Measurements from ENCODE around the gene CEP135.
"Not testable (repeated sequence)": the region's sequence is repeated elsewhere in the genome, so short reads cannot be mapped to it uniquely, and the experiment has no call there.

Gene CEP135

GRCh38 chr4:55932511-55932910 is 16.2 kb upstream of the CEP135 start:
- TF ChIP-seq, protein P1, sequence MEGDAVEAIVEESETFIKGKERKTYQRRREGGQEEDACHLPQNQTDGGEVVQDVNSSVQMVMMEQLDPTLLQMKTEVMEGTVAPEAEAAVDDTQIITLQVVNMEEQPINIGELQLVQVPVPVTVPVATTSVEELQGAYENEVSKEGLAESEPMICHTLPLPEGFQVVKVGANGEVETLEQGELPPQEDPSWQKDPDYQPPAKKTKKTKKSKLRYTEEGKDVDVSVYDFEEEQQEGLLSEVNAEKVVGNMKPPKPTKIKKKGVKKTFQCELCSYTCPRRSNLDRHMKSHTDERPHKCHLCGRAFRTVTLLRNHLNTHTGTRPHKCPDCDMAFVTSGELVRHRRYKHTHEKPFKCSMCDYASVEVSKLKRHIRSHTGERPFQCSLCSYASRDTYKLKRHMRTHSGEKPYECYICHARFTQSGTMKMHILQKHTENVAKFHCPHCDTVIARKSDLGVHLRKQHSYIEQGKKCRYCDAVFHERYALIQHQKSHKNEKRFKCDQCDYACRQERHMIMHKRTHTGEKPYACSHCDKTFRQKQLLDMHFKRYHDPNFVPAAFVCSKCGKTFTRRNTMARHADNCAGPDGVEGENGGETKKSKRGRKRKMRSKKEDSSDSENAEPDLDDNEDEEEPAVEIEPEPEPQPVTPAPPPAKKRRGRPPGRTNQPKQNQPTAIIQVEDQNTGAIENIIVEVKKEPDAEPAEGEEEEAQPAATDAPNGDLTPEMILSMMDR (IDR thresholded peaks at IDR 0.05; ENCODE audit: low read depth, low read length), result no peak
- peaks cover 3% of the 10 kb centered on the region for H3K9me3 ChIP-seq (ENCODE audit: severe bottlenecking)
- no peak overlapping the region for H3K27ac ChIP-seq
- no peaks in the 10 kb centered on the region for H3K36me3 ChIP-seq
- no peak overlapping the region for H3K4me3 ChIP-seq (ENCODE audit: low read depth, low read length)
- DNase-seq, result no peak
- H3K27me3 ChIP-seq (ENCODE audit: insufficient read depth, low read depth, severe bottlenecking), result no peaks in the 10 kb centered on the region

GRCh38 chr4:55933611-55934010 is 15.1 kb upstream of the CEP135 start:
- no peak for DNase-seq
- H3K36me3 ChIP-seq, result no peaks in the 10 kb centered on the region
- peaks cover 3% of the 10 kb centered on the region for H3K9me3 ChIP-seq (ENCODE audit: severe bottlenecking)
- no peak overlapping the region for H3K4me3 ChIP-seq (ENCODE audit: low read depth, low read length)
- TF ChIP-seq, protein P1 (IDR thresholded peaks at IDR 0.05; ENCODE audit: low read depth, low read length), result no peak
- H3K27me3 ChIP-seq (ENCODE audit: insufficient read depth, low read depth, severe bottlenecking), result no peaks in the 10 kb centered on the region
- H3K27ac ChIP-seq, result no peak overlapping the region

GRCh38 chr4:55935907-55936306 is 12.8 kb upstream of the CEP135 start:
- H3K27me3 ChIP-seq (ENCODE audit: insufficient read depth, low read depth, severe bottlenecking); H3K36me3 ChIP-seq; H3K9me3 ChIP-seq (ENCODE audit: severe bottlenecking); DNase-seq; H3K27ac ChIP-seq; H3K4me3 ChIP-seq (ENCODE audit: low read depth, low read length): not testable (repeated sequence)

- H3K4me3 ChIP-seq (ENCODE audit: low read depth, low read length), result no peak overlapping the region
- no peak overlapping the region for H3K27ac ChIP-seq
- H3K27me3 ChIP-seq (ENCODE audit: insufficient read depth, low read depth, severe bottlenecking), result no peaks in the 10 kb centered on the region
- no peak for DNase-seq
- no peaks in the 10 kb centered on the region for H3K36me3 ChIP-seq
- TF ChIP-seq, protein P1 (IDR thresholded peaks at IDR 0.05; ENCODE audit: low read depth, low read length), result no peak
- H3K9me3 ChIP-seq (ENCODE audit: severe bottlenecking), result peaks cover 3% of the 10 kb centered on the region
Measured at GRCh38 chr4:55938481-55938880, 10.3 kb upstream of the CEP135 start.

- DNase-seq, result no peak
- Histone ChIP-seq H3K9me3 (ENCODE audit: severe bottlenecking) (no peaks in the 10 kb centered on the region), H3K27ac (no peak overlapping the region), H3K4me3 (ENCODE audit: low read depth, low read length) (no peak overlapping the region), H3K36me3 (no peaks in the 10 kb centered on the region), H3K27me3 (ENCODE audit: insufficient read depth, low read depth, severe bottlenecking) (no peaks in the 10 kb centered on the region)
- TF ChIP-seq, protein P1 (IDR thresholded peaks at IDR 0.05; ENCODE audit: low read depth, low read length), result no peak
Measured at GRCh38 chr4:55939421-55939820, 9.3 kb upstream of the CEP135 start.

DNA sequence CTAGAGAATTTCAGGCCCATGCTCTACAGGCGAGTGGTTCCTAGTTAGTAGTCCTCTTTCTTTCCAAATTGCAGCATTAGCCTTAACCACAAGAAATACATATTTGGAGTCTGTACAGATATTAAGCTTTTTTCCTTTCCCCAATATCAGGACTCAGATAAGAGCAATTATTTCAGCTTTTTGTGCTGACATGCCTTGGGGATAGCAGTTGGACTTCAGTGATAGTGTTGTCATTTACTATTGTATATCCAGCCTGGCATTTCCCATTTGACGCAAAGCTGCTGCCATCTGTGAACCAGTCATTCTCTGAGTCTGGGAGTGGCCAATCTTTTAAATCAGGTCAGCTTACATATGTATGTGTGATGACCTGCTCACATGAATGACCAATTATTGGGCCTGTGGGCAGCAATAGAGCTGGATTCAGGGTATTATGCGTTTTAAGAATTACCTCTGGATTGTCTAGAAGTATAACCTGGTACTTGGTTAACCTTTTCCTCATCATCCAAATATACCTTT is 6.8 kb upstream of the CEP135 start:
- Histone ChIP-seq H3K36me3 (no peaks in the 10 kb centered on the region), H3K9me3 (ENCODE audit: severe bottlenecking) (no peaks in the 10 kb centered on the region), H3K4me3 (ENCODE audit: low read depth, low read length) (no peak overlapping the region), H3K27me3 (ENCODE audit: insufficient read depth, low read depth, severe bottlenecking) (no peaks in the 10 kb centered on the region), H3K27ac (no peak overlapping the region)
- DNase-seq, result no peak
- TF ChIP-seq, protein P1 (IDR thresholded peaks at IDR 0.05; ENCODE audit: low read depth, low read length), result no peak

Data from WERI-Rb-1 (cell line).